GM23338 (cell line): Measurements from ENCODE around the gene PDCD1. TPM values are rescaled to one million over a fixed set of nuclear protein-coding genes. Genes with fewer than 3 reads are reported as not detected.

Experiments
- ATAC-seq: fragments of 200-7000 bp; cut with Tn5 transposase; 3 replicates; pipeline ENCODE4 v1.9.1; 2020
- DNase-seq: peaks from one replicate; pipeline ENCODE4 v3.0.0-alpha.2; 2015; ENCODE audit warnings: low spot score
- H2AFZ ChIP-seq: fragments of 200-600 bp; sonication (generic); 2 replicates; pipeline ENCODE4 v1.8.0; 2016; ENCODE audit warnings: antibody characterized with exemption, mild to moderate bottlenecking, moderate library complexity
- H3F3A ChIP-seq: fragments of 200-600 bp; sonication (generic); replicated peaks from 2 replicates; pipeline ENCODE4 v1.8.0; 2017; ENCODE audit warnings: antibody characterized with exemption, mixed run types, low read depth
- H3K27ac ChIP-seq: fragments of 200-600 bp; sonication (generic); 2 replicates; pipeline ENCODE4 v1.6.1; 2016; ENCODE audit warnings: low read depth
- H3K27me3 ChIP-seq: fragments of 200-600 bp; sonication (generic); 2 replicates; pipeline ENCODE4 v1.8.0; 2016; ENCODE audit warnings: mild to moderate bottlenecking, mixed run types, moderate library complexity; ENCODE audit not compliant: insufficient read depth
- H3K36me3 ChIP-seq: fragments of 200-600 bp; sonication (generic); 2 replicates; pipeline ENCODE4 v1.8.0; 2016; ENCODE audit warnings: mild to moderate bottlenecking; ENCODE audit not compliant: insufficient read depth
- H3K4me1 ChIP-seq: fragments of 200-600 bp; sonication (generic); 2 replicates; pipeline ENCODE4 v1.8.0; 2016; ENCODE audit warnings: mild to moderate bottlenecking, moderate library complexity; ENCODE audit not compliant: insufficient read depth
- H3K4me2 ChIP-seq: fragments of 200-600 bp; sonication (generic); 2 replicates; pipeline ENCODE4 v1.7.1; 2017; ENCODE audit warnings: mixed run types
- H3K4me3 ChIP-seq: fragments of 200-600 bp; sonication (generic); 2 replicates; pipeline ENCODE4 v1.6.1; 2016; ENCODE audit warnings: mixed run types
- H3K79me2 ChIP-seq: fragments of 200-600 bp; sonication (generic); replicated peaks from 2 replicates; pipeline ENCODE4 v1.8.0; 2017; ENCODE audit warnings: mild to moderate bottlenecking; ENCODE audit not compliant: insufficient read depth
- H3K9me2 ChIP-seq: fragments of 200-600 bp; sonication (generic); 2 replicates; pipeline ENCODE4 v1.8.0; 2017; ENCODE audit not compliant: insufficient read depth
- H4K20me1 ChIP-seq: fragments of 200-600 bp; sonication (generic); replicated peaks from 2 replicates; pipeline ENCODE4 v1.8.0; 2017; ENCODE audit warnings: mild to moderate bottlenecking; ENCODE audit not compliant: insufficient read depth
- H3K27ac Mint-ChIP-seq: 2 replicates; pipeline ENCODE4 v1.8.0; 2020; ENCODE audit warnings: inconsistent platforms, mild to moderate bottlenecking, moderate library complexity, mixed read lengths
- H3K27me3 Mint-ChIP-seq: 3 replicates; pipeline ENCODE4 v1.8.0; 2022; ENCODE audit warnings: low read depth, mild to moderate bottlenecking, moderate library complexity, mixed read lengths, inconsistent platforms; ENCODE audit not compliant: insufficient read depth, poor library complexity
- H3K36me3 Mint-ChIP-seq: 3 replicates; pipeline ENCODE4 v1.8.0; 2021; ENCODE audit warnings: low read depth, mild to moderate bottlenecking, inconsistent platforms, moderate library complexity, mixed read lengths
- H3K4me1 Mint-ChIP-seq: 3 replicates; pipeline ENCODE4 v1.8.0; 2020; ENCODE audit warnings: mild to moderate bottlenecking, inconsistent platforms, mixed read lengths
- H3K4me3 Mint-ChIP-seq: 3 replicates; pipeline ENCODE4 v1.8.0; 2021; ENCODE audit warnings: moderate library complexity, mild to moderate bottlenecking, inconsistent platforms, mixed read lengths
- H3K9me3 Mint-ChIP-seq: 3 replicates; pipeline ENCODE4 v1.8.0; 2020; ENCODE audit warnings: moderate library complexity, mild to moderate bottlenecking, inconsistent platforms, mixed read lengths
- CREB1 ChIP-seq: fragments of 250-450 bp; sonication (Bioruptor Pico); IDR thresholded peaks from 2 replicates; pipeline ENCODE4 v1.5.0; 2020; ENCODE audit warnings: low read depth, mild to moderate bottlenecking, moderate library complexity
- ETS1 ChIP-seq: IDR thresholded peaks from 2 replicates; pipeline ENCODE4 v1.6.1; 2016; ENCODE audit warnings: antibody characterized with exemption
- EZH2 ChIP-seq: fragments of 200-600 bp; sonication (generic); IDR thresholded peaks from one replicate; pipeline ENCODE4 v1.8.0; 2017; ENCODE audit warnings: antibody characterized with exemption, mild to moderate bottlenecking, low read depth; ENCODE audit not compliant: unreplicated experiment
- EZH2phosphoT487 ChIP-seq: fragments of 200-600 bp; sonication (generic); IDR thresholded peaks from one replicate; pipeline ENCODE4 v1.8.1; 2018; ENCODE audit warnings: antibody characterized with exemption; ENCODE audit not compliant: unreplicated experiment
- JUNB ChIP-seq: IDR thresholded peaks from one replicate; pipeline ENCODE4 v1.6.1; 2016; ENCODE audit warnings: antibody characterized with exemption; ENCODE audit not compliant: unreplicated experiment
- NANOG ChIP-seq: IDR thresholded peaks from 2 replicates; pipeline ENCODE4 v1.6.1; 2016; ENCODE audit warnings: antibody characterized with exemption, borderline replicate concordance
- POLR2AphosphoS5 ChIP-seq: IDR thresholded peaks from 2 replicates; pipeline ENCODE4 v1.6.1; 2016; ENCODE audit warnings: antibody characterized with exemption, low read depth
- STAT1 ChIP-seq: IDR thresholded peaks from one replicate; pipeline ENCODE4 v1.6.1; 2016; ENCODE audit warnings: antibody characterized with exemption; ENCODE audit not compliant: unreplicated experiment
- ZNF114 ChIP-seq: fragments of 250-450 bp; sonication (Bioruptor Pico); IDR thresholded peaks from 2 replicates; pipeline ENCODE4 v1.5.0; 2020; ENCODE audit warnings: mild to moderate bottlenecking, moderate library complexity
- ZNF331 ChIP-seq: fragments of 250-450 bp; sonication (Bioruptor Pico); IDR thresholded peaks from 2 replicates; pipeline ENCODE4 v1.5.0; 2020; ENCODE audit warnings: low read depth, mild to moderate bottlenecking, moderate library complexity
- polyA plus RNA-seq: library from polyadenylated mRNA; unstranded; fragments of >200 nt; fragmentation: Nextera tagmentation; extraction: Ambion mirVana; gene quantifications from 2 replicates; pipeline ENCODE4 v1.2.1, GENCODE V29; 2016
- total RNA-seq: library from RNA; depleted of rRNA; stranded (reverse); fragments of >200 nt; shearing (Covaris generic); gene quantifications from 2 replicates; pipeline ENCODE4 v1.2.3, GENCODE V29; 2014
- TF ChIP-seq, protein P1 (sequence below): IDR thresholded peaks from one replicate; pipeline ENCODE4 v1.6.1; 2018; ENCODE audit warnings: antibody characterized with exemption; ENCODE audit not compliant: unreplicated experiment
- TF ChIP-seq, protein P2 (sequence below): fragments of 250-450 bp; sonication (Bioruptor Pico); IDR thresholded peaks from 2 replicates; pipeline ENCODE4 v1.5.0; 2020; ENCODE audit warnings: mild to moderate bottlenecking, moderate library complexity
- TF ChIP-seq, protein P3 (sequence below), 2 experiments: fragments of 200-600 bp in 1 of 2; sonication (generic) in 1 of 2; conservative IDR thresholded peaks; 2 replicates each; pipeline versions ENCODE4 v1.5.1 to v1.6.1; 2016 to 2017; ENCODE audit warnings: antibody characterized with exemption in 2 of 2, low read depth in 2 of 2, mild to moderate bottlenecking in 2 of 2, moderate library complexity in 1 of 2

Gene PDCD1
- total and polyA plus RNA-seq, 2 experiments from 2014 or later, result 0.34 to 0.38 TPM

DNA sequence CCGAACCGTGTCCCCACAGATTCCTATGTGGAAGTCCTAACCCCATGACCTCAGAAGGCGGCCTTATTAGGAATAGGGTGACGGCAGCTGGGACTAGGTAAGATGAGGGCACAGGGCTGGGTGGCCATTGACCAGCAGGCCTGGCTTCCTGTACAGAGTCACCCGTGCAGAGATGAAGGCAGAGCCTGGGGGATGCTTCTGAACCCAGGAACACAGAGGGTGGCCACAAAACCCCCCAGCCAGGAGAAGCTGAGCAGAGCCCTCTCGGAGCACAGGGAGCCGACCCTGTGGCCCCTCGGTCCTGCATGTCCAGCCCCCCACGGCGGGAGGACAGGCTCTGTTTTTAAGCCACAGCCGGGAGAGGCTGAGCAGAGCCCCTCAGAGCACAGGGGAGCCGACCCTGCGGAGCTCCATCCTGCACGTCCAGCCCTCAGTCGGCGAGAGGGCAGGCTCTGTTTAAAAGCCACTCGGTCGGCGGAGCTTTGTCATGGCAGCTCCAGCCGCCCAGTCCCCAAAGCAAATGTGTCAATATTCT lies 2.7 kb downstream of the PDCD1 start:
- Mint-ChIP-seq H3K4me1 (peaks cover 3% of the 10 kb centered on the region), H3K4me3 (no peak overlapping the region), H3K27me3 (peaks cover 6% of the 10 kb centered on the region), H3K9me3 (no peaks in the 10 kb centered on the region; the same call in 2 of the 3 replicates), H3K36me3 (no peaks in the 10 kb centered on the region), H3K27ac (no peak overlapping the region)
- Histone ChIP-seq H2AFZ (no peak overlapping the region), H3K4me3 (no peak overlapping the region), H4K20me1 (no peaks in the 10 kb centered on the region), H3K36me3 (no peaks in the 10 kb centered on the region), H3K79me2 (no peaks in the 10 kb centered on the region), H3K9me2 (no peaks in the 10 kb centered on the region), H3K27me3 (no peaks in the 10 kb centered on the region), H3K4me2 (no peak overlapping the region), H3F3A (0 out of 2 replicates have a peak, but pooled peaks cover 4% of the 10 kb centered on the region), H3K27ac (no peak overlapping the region), H3K4me1 (peaks cover 7% of the 10 kb centered on the region; the same call in 1 of the 2 replicates)
- DNase-seq (no peak), ATAC-seq (no peak)
- TF ChIP-seq NANOG, result no peak
- TF ChIP-seq, protein P1, sequence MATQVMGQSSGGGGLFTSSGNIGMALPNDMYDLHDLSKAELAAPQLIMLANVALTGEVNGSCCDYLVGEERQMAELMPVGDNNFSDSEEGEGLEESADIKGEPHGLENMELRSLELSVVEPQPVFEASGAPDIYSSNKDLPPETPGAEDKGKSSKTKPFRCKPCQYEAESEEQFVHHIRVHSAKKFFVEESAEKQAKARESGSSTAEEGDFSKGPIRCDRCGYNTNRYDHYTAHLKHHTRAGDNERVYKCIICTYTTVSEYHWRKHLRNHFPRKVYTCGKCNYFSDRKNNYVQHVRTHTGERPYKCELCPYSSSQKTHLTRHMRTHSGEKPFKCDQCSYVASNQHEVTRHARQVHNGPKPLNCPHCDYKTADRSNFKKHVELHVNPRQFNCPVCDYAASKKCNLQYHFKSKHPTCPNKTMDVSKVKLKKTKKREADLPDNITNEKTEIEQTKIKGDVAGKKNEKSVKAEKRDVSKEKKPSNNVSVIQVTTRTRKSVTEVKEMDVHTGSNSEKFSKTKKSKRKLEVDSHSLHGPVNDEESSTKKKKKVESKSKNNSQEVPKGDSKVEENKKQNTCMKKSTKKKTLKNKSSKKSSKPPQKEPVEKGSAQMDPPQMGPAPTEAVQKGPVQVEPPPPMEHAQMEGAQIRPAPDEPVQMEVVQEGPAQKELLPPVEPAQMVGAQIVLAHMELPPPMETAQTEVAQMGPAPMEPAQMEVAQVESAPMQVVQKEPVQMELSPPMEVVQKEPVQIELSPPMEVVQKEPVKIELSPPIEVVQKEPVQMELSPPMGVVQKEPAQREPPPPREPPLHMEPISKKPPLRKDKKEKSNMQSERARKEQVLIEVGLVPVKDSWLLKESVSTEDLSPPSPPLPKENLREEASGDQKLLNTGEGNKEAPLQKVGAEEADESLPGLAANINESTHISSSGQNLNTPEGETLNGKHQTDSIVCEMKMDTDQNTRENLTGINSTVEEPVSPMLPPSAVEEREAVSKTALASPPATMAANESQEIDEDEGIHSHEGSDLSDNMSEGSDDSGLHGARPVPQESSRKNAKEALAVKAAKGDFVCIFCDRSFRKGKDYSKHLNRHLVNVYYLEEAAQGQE, result no peak
- TF ChIP-seq JUNB, result no peak
- TF ChIP-seq, protein P2, sequence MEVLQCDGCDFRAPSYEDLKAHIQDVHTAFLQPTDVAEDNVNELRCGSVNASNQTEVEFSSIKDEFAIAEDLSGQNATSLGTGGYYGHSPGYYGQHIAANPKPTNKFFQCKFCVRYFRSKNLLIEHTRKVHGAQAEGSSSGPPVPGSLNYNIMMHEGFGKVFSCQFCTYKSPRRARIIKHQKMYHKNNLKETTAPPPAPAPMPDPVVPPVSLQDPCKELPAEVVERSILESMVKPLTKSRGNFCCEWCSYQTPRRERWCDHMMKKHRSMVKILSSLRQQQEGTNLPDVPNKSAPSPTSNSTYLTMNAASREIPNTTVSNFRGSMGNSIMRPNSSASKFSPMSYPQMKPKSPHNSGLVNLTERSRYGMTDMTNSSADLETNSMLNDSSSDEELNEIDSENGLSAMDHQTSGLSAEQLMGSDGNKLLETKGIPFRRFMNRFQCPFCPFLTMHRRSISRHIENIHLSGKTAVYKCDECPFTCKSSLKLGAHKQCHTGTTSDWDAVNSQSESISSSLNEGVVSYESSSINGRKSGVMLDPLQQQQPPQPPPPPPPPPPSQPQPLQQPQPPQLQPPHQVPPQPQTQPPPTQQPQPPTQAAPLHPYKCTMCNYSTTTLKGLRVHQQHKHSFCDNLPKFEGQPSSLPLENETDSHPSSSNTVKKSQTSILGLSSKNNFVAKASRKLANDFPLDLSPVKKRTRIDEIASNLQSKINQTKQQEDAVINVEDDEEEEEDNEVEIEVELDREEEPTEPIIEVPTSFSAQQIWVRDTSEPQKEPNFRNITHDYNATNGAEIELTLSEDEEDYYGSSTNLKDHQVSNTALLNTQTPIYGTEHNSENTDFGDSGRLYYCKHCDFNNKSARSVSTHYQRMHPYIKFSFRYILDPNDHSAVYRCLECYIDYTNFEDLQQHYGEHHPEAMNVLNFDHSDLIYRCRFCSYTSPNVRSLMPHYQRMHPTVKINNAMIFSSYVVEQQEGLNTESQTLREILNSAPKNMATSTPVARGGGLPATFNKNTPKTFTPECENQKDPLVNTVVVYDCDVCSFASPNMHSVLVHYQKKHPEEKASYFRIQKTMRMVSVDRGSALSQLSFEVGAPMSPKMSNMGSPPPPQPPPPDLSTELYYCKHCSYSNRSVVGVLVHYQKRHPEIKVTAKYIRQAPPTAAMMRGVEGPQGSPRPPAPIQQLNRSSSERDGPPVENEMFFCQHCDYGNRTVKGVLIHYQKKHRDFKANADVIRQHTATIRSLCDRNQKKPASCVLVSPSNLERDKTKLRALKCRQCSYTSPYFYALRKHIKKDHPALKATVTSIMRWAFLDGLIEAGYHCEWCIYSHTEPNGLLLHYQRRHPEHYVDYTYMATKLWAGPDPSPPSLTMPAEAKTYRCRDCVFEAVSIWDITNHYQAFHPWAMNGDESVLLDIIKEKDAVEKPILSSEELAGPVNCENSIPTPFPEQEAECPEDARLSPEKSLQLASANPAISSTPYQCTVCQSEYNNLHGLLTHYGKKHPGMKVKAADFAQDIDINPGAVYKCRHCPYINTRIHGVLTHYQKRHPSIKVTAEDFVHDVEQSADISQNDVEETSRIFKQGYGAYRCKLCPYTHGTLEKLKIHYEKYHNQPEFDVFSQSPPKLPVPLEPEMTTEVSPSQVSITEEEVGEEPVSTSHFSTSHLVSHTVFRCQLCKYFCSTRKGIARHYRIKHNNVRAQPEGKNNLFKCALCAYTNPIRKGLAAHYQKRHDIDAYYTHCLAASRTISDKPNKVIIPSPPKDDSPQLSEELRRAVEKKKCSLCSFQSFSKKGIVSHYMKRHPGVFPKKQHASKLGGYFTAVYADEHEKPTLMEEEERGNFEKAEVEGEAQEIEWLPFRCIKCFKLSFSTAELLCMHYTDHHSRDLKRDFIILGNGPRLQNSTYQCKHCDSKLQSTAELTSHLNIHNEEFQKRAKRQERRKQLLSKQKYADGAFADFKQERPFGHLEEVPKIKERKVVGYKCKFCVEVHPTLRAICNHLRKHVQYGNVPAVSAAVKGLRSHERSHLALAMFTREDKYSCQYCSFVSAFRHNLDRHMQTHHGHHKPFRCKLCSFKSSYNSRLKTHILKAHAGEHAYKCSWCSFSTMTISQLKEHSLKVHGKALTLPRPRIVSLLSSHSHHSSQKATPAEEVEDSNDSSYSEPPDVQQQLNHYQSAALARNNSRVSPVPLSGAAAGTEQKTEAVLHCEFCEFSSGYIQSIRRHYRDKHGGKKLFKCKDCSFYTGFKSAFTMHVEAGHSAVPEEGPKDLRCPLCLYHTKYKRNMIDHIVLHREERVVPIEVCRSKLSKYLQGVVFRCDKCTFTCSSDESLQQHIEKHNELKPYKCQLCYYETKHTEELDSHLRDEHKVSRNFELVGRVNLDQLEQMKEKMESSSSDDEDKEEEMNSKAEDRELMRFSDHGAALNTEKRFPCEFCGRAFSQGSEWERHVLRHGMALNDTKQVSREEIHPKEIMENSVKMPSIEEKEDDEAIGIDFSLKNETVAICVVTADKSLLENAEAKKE (CRISPR knock-in tag), result no peak
- TF ChIP-seq EZH2phosphoT487, result no peak
- TF ChIP-seq CREB1 (CRISPR knock-in tag), result no peak
- no peak for TF ChIP-seq ZNF114 (CRISPR knock-in tag)
- TF ChIP-seq ETS1, result no peak
- TF ChIP-seq, protein P3, sequence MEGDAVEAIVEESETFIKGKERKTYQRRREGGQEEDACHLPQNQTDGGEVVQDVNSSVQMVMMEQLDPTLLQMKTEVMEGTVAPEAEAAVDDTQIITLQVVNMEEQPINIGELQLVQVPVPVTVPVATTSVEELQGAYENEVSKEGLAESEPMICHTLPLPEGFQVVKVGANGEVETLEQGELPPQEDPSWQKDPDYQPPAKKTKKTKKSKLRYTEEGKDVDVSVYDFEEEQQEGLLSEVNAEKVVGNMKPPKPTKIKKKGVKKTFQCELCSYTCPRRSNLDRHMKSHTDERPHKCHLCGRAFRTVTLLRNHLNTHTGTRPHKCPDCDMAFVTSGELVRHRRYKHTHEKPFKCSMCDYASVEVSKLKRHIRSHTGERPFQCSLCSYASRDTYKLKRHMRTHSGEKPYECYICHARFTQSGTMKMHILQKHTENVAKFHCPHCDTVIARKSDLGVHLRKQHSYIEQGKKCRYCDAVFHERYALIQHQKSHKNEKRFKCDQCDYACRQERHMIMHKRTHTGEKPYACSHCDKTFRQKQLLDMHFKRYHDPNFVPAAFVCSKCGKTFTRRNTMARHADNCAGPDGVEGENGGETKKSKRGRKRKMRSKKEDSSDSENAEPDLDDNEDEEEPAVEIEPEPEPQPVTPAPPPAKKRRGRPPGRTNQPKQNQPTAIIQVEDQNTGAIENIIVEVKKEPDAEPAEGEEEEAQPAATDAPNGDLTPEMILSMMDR (conservative IDR thresholded peaks at IDR 0.05; ENCODE audit: low read depth in 2 of 2), result no peak
- no peak for TF ChIP-seq EZH2
- no peak for TF ChIP-seq POLR2AphosphoS5
- no peak for TF ChIP-seq ZNF331 (CRISPR knock-in tag)
- no peak for TF ChIP-seq STAT1
